Measurements from ENCODE around the gene MYL12B. TPM values are rescaled to one million over a fixed set of nuclear protein-coding genes. Genes with fewer than 3 reads are reported as not detected.

MYL12B gene
- total RNA-seq, 1 experiment from 2014 or later: 166 TPM

- Mint-ChIP-seq H3K9me3 (peaks cover 4 to 15% of the 10 kb centered on the region in 2 experiments; a peak in 4 of 5 replicates), H3K36me3 (ENCODE audit: insufficient read depth in 1 of 3, low read depth in 3 of 3) (peaks cover 3 to 7% (median 3%) of the 10 kb centered on the region in 3 experiments; a peak in 6 of 7 replicates), H3K4me3 (no peak overlapping the region), H3K4me1 (peaks cover 7 to 10% of the 10 kb centered on the region in 2 experiments), H3K27me3 (ENCODE audit: low read depth) (no peaks in the 10 kb centered on the region), H3K27ac (no peak overlapping the region)
- Histone ChIP-seq H4K20me1 (ENCODE audit: control insufficient read depth, insufficient read depth, insufficient read length) (no peaks in the 10 kb centered on the region), H3K23ac (ENCODE audit: insufficient read length, low read depth, low read length) (no peak overlapping the region), H3K79me1 (ENCODE audit: insufficient read depth, low read depth, low read length, poor library complexity, severe bottlenecking) (no peaks in the 10 kb centered on the region), H3K79me2 (ENCODE audit: insufficient read depth, low read length) (no peaks in the 10 kb centered on the region; the same call in 1 of the 2 replicates), H3K4me2 (ENCODE audit: insufficient read depth, insufficient read length, low read length) (no peak overlapping the region), H3K56ac (ENCODE audit: insufficient read length, low read depth, low read length) (no peak overlapping the region), H4K91ac (ENCODE audit: insufficient read length, low read depth, low read length) (no peak overlapping the region), H3K23me2 (ENCODE audit: insufficient read length, low read depth, low read length, poor library complexity, severe bottlenecking) (no peaks in the 10 kb centered on the region), H3K27ac (ENCODE audit: insufficient read length, low read depth, low read length) (no peak overlapping the region), H4K5ac (ENCODE audit: insufficient read length, low read depth, low read length) (no peak overlapping the region), H3K9me3 (ENCODE audit: control insufficient read depth, low read depth, low read length) (no peaks in the 10 kb centered on the region), H2BK15ac (ENCODE audit: low read depth, low read length) (no peak overlapping the region), H3K18ac (ENCODE audit: insufficient read length, low read depth, low read length) (no peak overlapping the region), H2BK20ac (ENCODE audit: low read depth, low read length, poor library complexity, severe bottlenecking) (no peak overlapping the region), H4K8ac (replicated peaks; ENCODE audit: insufficient read length, low read depth, low read length) (no peak overlapping the region), H3K9ac (ENCODE audit: extremely low read depth, insufficient read length, low read length) (no peak overlapping the region), H3K27me3 (ENCODE audit: insufficient read depth, low read length) (no peaks in the 10 kb centered on the region), H2AK5ac (ENCODE audit: insufficient read length, low read length) (no peak overlapping the region), H3K4ac (ENCODE audit: low read depth, low read length) (no peak overlapping the region), H3T11ph (ENCODE audit: low read length) (no peak overlapping the region), H2BK120ac (ENCODE audit: low read depth, low read length, poor library complexity, severe bottlenecking) (no peak overlapping the region), H3K4me1 (ENCODE audit: insufficient read depth, low read length) (peaks cover 2% of the 10 kb centered on the region; the same call in 1 of the 2 replicates), H2AFZ (ENCODE audit: low read length) (no peak overlapping the region), H3K14ac (ENCODE audit: insufficient read depth, low read length) (no peak overlapping the region), H2BK5ac (ENCODE audit: insufficient read length, low read length) (no peak overlapping the region), H2BK12ac (ENCODE audit: insufficient read length, low read depth, low read length) (no peak overlapping the region)
- no peak for DNase-seq
- TF ChIP-seq CTCF (conservative IDR thresholded peaks at IDR 0.05): no peak
- whole genome bisulfite sequencing (ENCODE audit: extremely low coverage, insufficient read length, low lambda C conversion rate): no CpG with 5 or more reads among the region's 5 CpGs
Observed at GRCh38 chr18:3234457-3234856, 27.5 kb upstream of the MYL12B start.

All from H9 (cell line).